ENCODE results near the gene CCT5. TPM values are rescaled to one million over a fixed set of nuclear protein-coding genes. Genes with fewer than 3 reads are reported as not detected.

Gene CCT5
- total RNA-seq, 1 experiment from 2014 or later: 532 TPM

DNA sequence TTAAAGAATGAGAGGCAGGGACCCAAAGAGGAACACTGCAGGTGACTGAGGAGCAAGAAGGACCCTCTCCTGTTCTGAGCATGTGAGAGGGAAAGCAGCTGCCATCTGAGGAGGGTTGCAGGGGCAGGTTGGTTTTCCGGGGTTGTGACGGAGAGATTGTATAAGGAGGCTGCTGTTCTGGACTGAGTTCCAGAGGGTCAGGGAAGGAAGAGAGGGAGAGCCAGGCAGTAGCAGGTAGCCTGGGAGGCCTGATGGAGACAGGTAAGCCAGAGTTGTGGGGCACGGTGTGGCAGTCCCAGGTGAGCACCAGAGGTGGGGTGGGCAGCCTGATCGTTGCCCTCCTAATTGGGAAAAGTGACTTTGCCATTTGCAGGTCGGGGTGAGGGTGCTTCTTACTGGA lies 9.8 kb downstream of the CCT5 start:
- Histone ChIP-seq H2AK5ac (ENCODE audit: insufficient read length, low read length) (no peak overlapping the region), H3K27ac (ENCODE audit: insufficient read length, low read depth, low read length) (no peak overlapping the region), H3K79me1 (ENCODE audit: insufficient read depth, low read depth, low read length, poor library complexity, severe bottlenecking) (peaks cover 4% of the 10 kb centered on the region), H2BK15ac (ENCODE audit: low read depth, low read length) (no peak overlapping the region), H2BK5ac (ENCODE audit: insufficient read length, low read length) (no peak overlapping the region), H3K23me2 (ENCODE audit: insufficient read length, low read depth, low read length, poor library complexity, severe bottlenecking) (no peaks in the 10 kb centered on the region), H3T11ph (ENCODE audit: low read length) (no peak overlapping the region), H3K14ac (ENCODE audit: insufficient read depth, low read length) (no peak overlapping the region), H3K27me3 (ENCODE audit: insufficient read depth, low read length) (no peaks in the 10 kb centered on the region), H4K91ac (ENCODE audit: insufficient read length, low read depth, low read length) (no peak overlapping the region), H3K56ac (ENCODE audit: insufficient read length, low read depth, low read length) (no peak overlapping the region), H3K18ac (ENCODE audit: insufficient read length, low read depth, low read length) (no peak overlapping the region), H2BK20ac (ENCODE audit: low read depth, low read length, poor library complexity, severe bottlenecking) (no peak overlapping the region), H3K79me2 (ENCODE audit: insufficient read depth, low read length) (peaks cover 1% of the 10 kb centered on the region; the same call in 1 of the 2 replicates), H2BK12ac (ENCODE audit: insufficient read length, low read depth, low read length) (no peak overlapping the region), H4K20me1 (ENCODE audit: control insufficient read depth, insufficient read depth, insufficient read length) (peaks cover 2% of the 10 kb centered on the region), H3K23ac (ENCODE audit: insufficient read length, low read depth, low read length) (no peak overlapping the region), H3K4ac (ENCODE audit: low read depth, low read length) (no peak overlapping the region), H3K9me3 (ENCODE audit: control insufficient read depth, low read depth, low read length) (no peaks in the 10 kb centered on the region), H4K8ac (replicated peaks; ENCODE audit: insufficient read length, low read depth, low read length) (no peak overlapping the region), H3K9ac (ENCODE audit: extremely low read depth, insufficient read length, low read length) (no peak overlapping the region), H3K4me2 (ENCODE audit: insufficient read depth, insufficient read length, low read length) (no peak overlapping the region), H3K4me1 (ENCODE audit: insufficient read depth, low read length) (no peaks in the 10 kb centered on the region), H2AFZ (ENCODE audit: low read length) (no peak overlapping the region), H2BK120ac (ENCODE audit: low read depth, low read length, poor library complexity, severe bottlenecking) (no peak overlapping the region), H4K5ac (ENCODE audit: insufficient read length, low read depth, low read length) (no peak overlapping the region)
- no CpG with 5 or more reads among the region's 5 CpGs for WGBS (ENCODE audit: extremely low coverage, insufficient read length, low lambda C conversion rate)
- no peak for DNase-seq
- Mint-ChIP-seq H3K4me1 (no peaks in the 10 kb centered on the region), H3K36me3 (ENCODE audit: insufficient read depth in 1 of 3, low read depth in 3 of 3) (peaks cover 73 to 98% (median 94%) of the 10 kb centered on the region in 3 experiments), H3K27ac (peak overlapping the region in 2 of 3 experiments; percentile 12 to 15; a peak in 3 of 7 replicates), H3K9me3 (no peaks in the 10 kb centered on the region), H3K4me3 (no peak overlapping the region), H3K27me3 (ENCODE audit: low read depth) (no peaks in the 10 kb centered on the region)
- TF ChIP-seq, protein P1, sequence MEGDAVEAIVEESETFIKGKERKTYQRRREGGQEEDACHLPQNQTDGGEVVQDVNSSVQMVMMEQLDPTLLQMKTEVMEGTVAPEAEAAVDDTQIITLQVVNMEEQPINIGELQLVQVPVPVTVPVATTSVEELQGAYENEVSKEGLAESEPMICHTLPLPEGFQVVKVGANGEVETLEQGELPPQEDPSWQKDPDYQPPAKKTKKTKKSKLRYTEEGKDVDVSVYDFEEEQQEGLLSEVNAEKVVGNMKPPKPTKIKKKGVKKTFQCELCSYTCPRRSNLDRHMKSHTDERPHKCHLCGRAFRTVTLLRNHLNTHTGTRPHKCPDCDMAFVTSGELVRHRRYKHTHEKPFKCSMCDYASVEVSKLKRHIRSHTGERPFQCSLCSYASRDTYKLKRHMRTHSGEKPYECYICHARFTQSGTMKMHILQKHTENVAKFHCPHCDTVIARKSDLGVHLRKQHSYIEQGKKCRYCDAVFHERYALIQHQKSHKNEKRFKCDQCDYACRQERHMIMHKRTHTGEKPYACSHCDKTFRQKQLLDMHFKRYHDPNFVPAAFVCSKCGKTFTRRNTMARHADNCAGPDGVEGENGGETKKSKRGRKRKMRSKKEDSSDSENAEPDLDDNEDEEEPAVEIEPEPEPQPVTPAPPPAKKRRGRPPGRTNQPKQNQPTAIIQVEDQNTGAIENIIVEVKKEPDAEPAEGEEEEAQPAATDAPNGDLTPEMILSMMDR (conservative IDR thresholded peaks at IDR 0.05): no peak

Data from H9 (cell line).